Panc1 (cell line): ENCODE data around the gene ALPK3. TPM values are rescaled to one million over a fixed set of nuclear protein-coding genes. Genes with fewer than 3 reads are reported as not detected.

Experiments
- ATAC-seq: fragments of 200-7000 bp; cut with Tn5 transposase; 2 replicates; pipeline ENCODE4 v1.9.1; 2020; ENCODE audit warnings: mild to moderate bottlenecking, moderate library complexity
- BruUV-seq: library from RNA; stranded (reverse); fragments of 400-500 nt; replicated peaks from 2 replicates; lab custom pipeline; 2021; lab: Mats Ljungman, UMichigan
- CTCF ChIA-PET: fragments of 300-600 bp; sonication (Branson Sonifier 250); formaldehyde crosslinking; loops from one replicate; lab custom pipeline; 2022; ENCODE audit warnings: antibody characterized with exemption; lab: Charles Lee
- POLR2A ChIA-PET: fragments of 300-600 bp; sonication (Branson Sonifier 250); formaldehyde crosslinking; loops from one replicate; lab custom pipeline; 2022; ENCODE audit warnings: antibody characterized with exemption; lab: Charles Lee
- DNase-seq: peaks from one replicate; pipeline ENCODE4 v3.0.0-alpha.2; 2010; ENCODE audit warnings: low read depth, low spot score
- H3K27ac ChIP-seq: 2 replicates; pipeline ENCODE4 v1.5.1; 2011; ENCODE audit warnings: mild to moderate bottlenecking, low read length, inconsistent platforms
- H3K27me3 ChIP-seq: fragments of 200-500 bp; sonication (Bioruptor generic); 2 replicates; pipeline ENCODE4 v1.6.0; 2014; ENCODE audit warnings: low read length, inconsistent platforms; ENCODE audit not compliant: control insufficient read depth, insufficient read depth
- H3K36me3 ChIP-seq: fragments of 200-500 bp; sonication (Bioruptor generic); 2 replicates; pipeline ENCODE4 v1.5.1; 2014; ENCODE audit warnings: inconsistent platforms, mild to moderate bottlenecking, low read length, moderate library complexity; ENCODE audit not compliant: control insufficient read depth, insufficient read depth
- H3K4me1 ChIP-seq: 2 replicates; pipeline ENCODE4 v1.5.1; 2011; ENCODE audit warnings: inconsistent platforms, mild to moderate bottlenecking, low read length, moderate library complexity; ENCODE audit not compliant: control insufficient read depth, insufficient read depth
- H3K4me3 ChIP-seq, 2 experiments: 2 replicates each; pipeline ENCODE4 v1.5.1; 2011 to 2012; ENCODE audit warnings: low read depth in 2 of 2, low read length in 2 of 2, mild to moderate bottlenecking in 2 of 2, inconsistent platforms in 1 of 2, moderate library complexity in 1 of 2
- H3K9me3 ChIP-seq: fragments of 200-500 bp; sonication (Bioruptor generic); 2 replicates; pipeline ENCODE4 v1.5.1; 2014; ENCODE audit warnings: low read depth, mild to moderate bottlenecking, inconsistent platforms, low read length, moderate library complexity; ENCODE audit not compliant: control insufficient read depth, insufficient read depth
- CTCF ChIP-seq: fragments of 450-650 bp; IDR thresholded peaks from 2 replicates; pipeline ENCODE4 v1.5.1; 2017; ENCODE audit warnings: mild to moderate bottlenecking
- POLR2AphosphoS5 ChIP-seq: IDR thresholded peaks from 2 replicates; pipeline ENCODE4 v1.6.1; 2012; ENCODE audit warnings: mild to moderate bottlenecking, low read depth, low read length, moderate library complexity
- REST ChIP-seq, 2 experiments: IDR thresholded peaks; 2 replicates each; pipeline ENCODE4 v1.6.1; 2011 to 2012; ENCODE audit warnings: low read depth in 2 of 2, control low read depth in 1 of 2, low read length in 1 of 2, mild to moderate bottlenecking in 1 of 2, moderate library complexity in 1 of 2; ENCODE audit not compliant: insufficient read depth in 1 of 2
- SIN3A ChIP-seq: IDR thresholded peaks from 2 replicates; pipeline ENCODE4 v1.6.1; 2012; ENCODE audit warnings: low read depth, mild to moderate bottlenecking, low read length, moderate library complexity, borderline replicate concordance; ENCODE audit not compliant: insufficient read depth
- TCF7L2 ChIP-seq: IDR thresholded peaks from 2 replicates; pipeline ENCODE4 v1.6.1; 2011; ENCODE audit warnings: mild to moderate bottlenecking, low read depth, low read length, inconsistent platforms
- in situ Hi-C: cut with HindIII; loops from 2 replicates; pipeline ENCODE4 v1.10.0; 2016; ENCODE audit warnings: low sequenced_read_pairs, low pct_unique_long_range_greater_than_20kb
- intact Hi-C: fragments of 100-400 bp; cut with micrococcal nuclease; formaldehyde crosslinking; loops from one replicate; pipeline ENCODE4 v1.10.0; 2022; ENCODE audit not compliant: unreplicated experiment
- total RNA-seq: library from RNA; stranded (reverse); gene quantifications from one replicate; pipeline ENCODE4 v1.2.1, GENCODE V29; 2021; ENCODE audit not compliant: unreplicated experiment

ALPK3 gene
- total RNA-seq, 1 experiment from 2014 or later, result 1.0 TPM

- H3K36me3 ChIP-seq, result no peaks in the 10 kb centered on the region
- no peaks in the 10 kb centered on the region for H3K4me1 ChIP-seq
- in situ Hi-C loops, result no loop called here
- ChIA-PET CTCF (no interaction called here), POLR2A (no interaction called here)
- no peak for DNase-seq
- no peaks in the 10 kb centered on the region for H3K27me3 ChIP-seq
- no peak for TF ChIP-seq POLR2AphosphoS5
- no peak overlapping the region for H3K4me3 ChIP-seq
- no peak overlapping the region for H3K27ac ChIP-seq
- ATAC-seq, result no peak; the same call in 1 of the 2 replicates
- no TSS peak for BruUV-seq
- intact Hi-C loops, result no loop called here
- no peaks in the 10 kb centered on the region for H3K9me3 ChIP-seq
These were observed 2.6 kb downstream of the ALPK3 start for GRCh38 chr15:84819791-84820190.

GRCh38 chr15:84821501-84822021, 4.4 kb downstream of the ALPK3 start:
- H3K27ac ChIP-seq, result no peak overlapping the region
- intact Hi-C loops (no loop called here), in situ Hi-C loops (no loop called here)
- no peaks in the 10 kb centered on the region for H3K4me1 ChIP-seq
- ChIA-PET CTCF (no interaction called here), POLR2A (no interaction called here)
- no peak for TF ChIP-seq CTCF
- TF ChIP-seq SIN3A, result no peak
- no peak for TF ChIP-seq TCF7L2
- TF ChIP-seq POLR2AphosphoS5, result no peak
- no peak for TF ChIP-seq REST (IDR thresholded peaks at IDR 0.05; ENCODE audit: insufficient read depth in 1 of 2, low read depth in 2 of 2, low read length in 1 of 2)
- H3K36me3 ChIP-seq, result no peaks in the 10 kb centered on the region
- BruUV-seq, result no TSS peak
- H3K27me3 ChIP-seq, result no peaks in the 10 kb centered on the region
- no peaks in the 10 kb centered on the region for H3K9me3 ChIP-seq
- H3K4me3 ChIP-seq, result no peak overlapping the region
- ATAC-seq (no peak), DNase-seq (no peak)

DNA sequence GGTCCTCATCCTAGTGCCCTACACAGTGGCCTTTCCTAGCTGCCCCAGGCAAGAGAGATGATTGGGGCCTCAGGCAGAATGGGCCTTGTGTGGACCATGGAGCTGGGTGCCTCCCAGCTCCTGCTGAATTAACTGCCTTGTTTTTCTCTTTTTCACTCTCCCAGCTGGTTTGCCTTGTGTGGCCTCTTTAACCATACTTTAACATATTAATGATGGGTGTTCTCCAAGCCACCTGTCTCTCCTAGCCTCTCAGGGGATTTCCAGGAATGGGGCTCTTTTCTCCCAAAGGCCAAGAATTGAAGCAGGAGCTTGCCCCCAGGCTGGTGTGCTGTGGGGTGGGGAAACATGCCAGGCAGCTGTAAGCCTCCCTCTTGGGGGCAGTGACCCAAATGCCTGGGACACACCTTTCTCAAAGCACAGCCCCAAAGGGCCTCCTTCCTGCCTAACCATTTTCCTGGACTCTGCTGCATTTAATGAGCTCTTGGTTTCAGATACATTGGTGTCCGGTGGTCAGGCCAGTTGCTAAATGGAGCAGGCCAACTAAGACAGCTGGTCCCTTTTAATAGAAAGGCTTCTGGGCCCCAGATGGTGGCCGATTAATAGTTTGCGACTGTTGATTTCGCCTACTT, 5.6 kb downstream of the ALPK3 start:
- no peak overlapping the region for H3K27ac ChIP-seq
- ATAC-seq, result no peak
- no peaks in the 10 kb centered on the region for H3K9me3 ChIP-seq
- TF ChIP-seq CTCF (no peak), POLR2AphosphoS5 (no peak), REST (IDR thresholded peaks at IDR 0.05; ENCODE audit: insufficient read depth in 1 of 2, low read depth in 2 of 2, low read length in 1 of 2) (no peak)
- intact Hi-C loops, result no loop called here
- in situ Hi-C loops, result no loop called here
- no peaks in the 10 kb centered on the region for H3K4me1 ChIP-seq
- DNase-seq, result no peak
- CTCF ChIA-PET, result no interaction called here
- POLR2A ChIA-PET, result no interaction called here
- no peak overlapping the region for H3K4me3 ChIP-seq
- BruUV-seq, result no TSS peak
- no peaks in the 10 kb centered on the region for H3K27me3 ChIP-seq
- H3K36me3 ChIP-seq, result no peaks in the 10 kb centered on the region
